HG03280 (cell line): ENCODE data around the gene CTPS2.
"Not testable (repeated sequence)": the region's sequence is repeated elsewhere in the genome, so short reads cannot be mapped to it uniquely, and the experiment has no call there.

Source experiments
- ATAC-seq: cut with Tn5 transposase; IDR thresholded peaks from one replicate; pipeline ENCODE4 v1.9.1; 2021; ENCODE audit warnings: mild to moderate bottlenecking, moderate library complexity; ENCODE audit not compliant: unreplicated experiment

The CTPS2 gene

GRCh38 chrX:16659321-16659720 is 53.1 kb downstream of the CTPS2 start:
- ATAC-seq = no peak

GRCh38 chrX:16658284-16658683 is 54.2 kb downstream of the CTPS2 start:
- ATAC-seq = no peak

- no peak for ATAC-seq
These were observed 58.4 kb downstream of the CTPS2 start for GRCh38 chrX:16654093-16654492.

- ATAC-seq = no peak
These were observed 59.0 kb downstream of the CTPS2 start for GRCh38 chrX:16653424-16653823.

DNA sequence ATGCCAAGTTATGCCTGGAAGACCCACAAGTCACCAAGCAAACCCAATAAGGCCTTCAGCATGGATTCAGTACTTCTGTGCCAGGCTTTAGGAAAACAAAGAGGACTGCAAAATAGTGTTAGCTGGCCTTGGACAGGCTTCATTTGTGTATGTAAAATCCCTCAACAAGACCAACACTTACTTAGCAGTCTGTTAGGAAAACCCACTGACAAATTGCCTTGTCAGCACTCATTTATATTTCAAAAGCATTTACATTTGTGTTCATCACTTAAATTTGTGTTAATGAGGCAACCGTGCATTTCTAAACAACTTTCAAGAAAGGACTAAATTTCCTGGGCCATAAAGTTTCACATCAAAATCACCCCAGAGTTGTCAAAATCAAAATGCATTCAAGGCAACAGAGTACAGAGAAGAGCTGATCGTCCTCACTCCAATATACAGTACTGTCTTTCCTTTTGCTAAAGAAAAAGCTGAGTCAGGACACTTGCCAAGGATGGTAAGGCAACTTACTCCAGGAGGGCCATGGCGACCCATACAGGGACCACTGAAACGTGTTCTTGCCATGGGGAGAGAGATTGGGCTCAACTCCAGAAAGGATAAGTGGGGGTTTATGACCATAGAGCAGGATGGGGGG is 61.0 kb downstream of the CTPS2 start:
- no peak for ATAC-seq

DNA sequence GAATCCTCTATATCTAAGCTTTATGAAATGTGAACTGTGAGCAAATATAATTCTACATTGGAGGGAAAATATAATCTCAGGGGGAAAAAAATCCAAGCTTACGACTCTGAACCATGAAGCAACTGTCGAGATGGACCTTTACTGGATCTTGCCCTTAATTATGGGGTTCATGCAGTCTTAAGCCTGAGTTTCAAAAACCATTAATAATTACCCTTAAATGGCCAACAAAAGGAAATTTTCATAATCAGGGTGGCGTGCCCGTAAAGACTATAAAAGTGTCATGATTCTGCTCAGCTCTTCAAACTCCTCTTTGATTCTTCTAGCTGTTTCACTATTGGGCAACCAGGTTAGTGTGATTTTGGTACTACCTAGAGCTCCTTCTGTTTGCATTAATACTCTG is 62.6 kb downstream of the CTPS2 start, which contains the start of gene S100G:
TSS of gene S100G (plus strand) at position 301 of the 400 bp plus-strand sequence. CDS start 849 bp downstream, outside the sequence.
- no peak for ATAC-seq

DNA sequence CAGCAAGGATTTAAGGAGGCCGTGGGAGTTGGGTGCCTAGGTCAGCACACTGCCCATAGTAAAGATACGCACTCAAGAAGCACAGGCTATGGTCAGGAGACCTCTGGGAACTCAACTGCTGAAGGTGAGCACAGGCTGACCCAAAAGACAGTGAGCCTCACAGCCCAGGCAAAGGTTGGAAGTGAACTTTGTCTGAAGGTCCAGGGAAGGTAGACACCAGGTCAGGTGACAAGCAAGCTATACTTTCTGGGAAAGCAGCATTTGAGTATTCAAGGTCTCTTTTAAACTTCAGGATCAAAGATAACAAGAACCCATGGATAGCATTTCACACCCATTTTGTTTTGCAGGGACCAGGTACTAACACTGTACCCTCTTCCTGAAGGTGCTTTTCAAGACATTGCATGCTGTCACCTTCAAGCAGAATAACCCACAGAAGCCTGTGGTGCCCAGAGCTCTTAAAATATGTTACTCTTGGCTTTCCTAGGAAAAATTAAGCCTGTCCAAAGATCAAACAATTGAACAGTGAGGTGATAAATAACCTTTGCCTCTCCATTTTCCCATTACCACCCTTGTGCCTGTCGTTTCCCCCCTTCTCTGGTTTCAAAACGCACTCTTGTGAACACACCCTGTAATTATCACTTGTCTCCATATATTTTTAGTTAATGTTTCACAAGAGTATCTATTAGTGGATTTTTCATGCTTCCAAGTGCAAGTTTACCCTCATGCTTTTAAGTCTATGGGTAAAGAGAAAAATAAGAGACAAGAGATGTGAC is 65.9 kb downstream of the CTPS2 start:
- no peak for ATAC-seq

DNA sequence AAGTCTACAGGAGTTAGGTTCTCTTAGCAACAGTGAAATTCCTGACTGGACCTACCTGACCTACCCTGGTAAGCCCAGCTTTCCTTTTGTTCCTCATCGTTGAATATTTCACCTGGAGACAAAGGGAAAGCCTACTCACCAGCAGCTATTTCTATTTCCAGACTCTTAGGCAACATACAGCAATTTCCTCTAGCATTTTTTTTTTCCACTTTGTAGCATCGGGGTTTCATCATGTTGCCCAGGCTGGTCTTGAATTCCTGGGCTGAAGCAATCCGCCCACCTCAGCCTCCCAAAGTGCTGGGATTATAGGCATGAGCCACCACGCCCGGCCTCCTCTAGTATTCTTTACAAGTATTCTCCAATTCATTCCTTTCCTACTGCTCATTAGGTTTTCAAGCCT is 69.3 kb downstream of the CTPS2 start:
- ATAC-seq = no peak

DNA sequence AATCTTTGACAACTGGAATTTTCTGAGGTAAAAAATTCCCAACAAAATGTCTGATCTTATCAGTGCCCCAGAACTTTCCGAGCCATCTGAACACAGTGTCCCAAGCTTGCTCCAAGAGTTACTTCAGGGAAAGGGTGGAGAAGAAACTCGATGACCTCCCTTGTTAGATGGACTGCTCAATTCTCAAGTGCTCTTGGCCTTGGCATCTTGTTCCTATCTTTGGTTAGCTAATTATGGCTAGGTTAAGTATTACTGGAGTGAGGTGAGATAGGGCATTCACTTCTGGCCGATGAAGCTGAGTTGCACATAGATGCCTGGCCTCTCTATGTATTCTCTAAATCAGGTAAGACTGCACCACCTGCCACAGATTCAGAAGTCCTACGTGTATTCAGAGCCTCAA is 71.6 kb downstream of the CTPS2 start:
- no peak for ATAC-seq

GRCh38 chrX:16639966-16640365 is 72.5 kb downstream of the CTPS2 start:
- no peak for ATAC-seq

GRCh38 chrX:16638533-16638932 is 73.9 kb downstream of the CTPS2 start:
- ATAC-seq = no peak

DNA sequence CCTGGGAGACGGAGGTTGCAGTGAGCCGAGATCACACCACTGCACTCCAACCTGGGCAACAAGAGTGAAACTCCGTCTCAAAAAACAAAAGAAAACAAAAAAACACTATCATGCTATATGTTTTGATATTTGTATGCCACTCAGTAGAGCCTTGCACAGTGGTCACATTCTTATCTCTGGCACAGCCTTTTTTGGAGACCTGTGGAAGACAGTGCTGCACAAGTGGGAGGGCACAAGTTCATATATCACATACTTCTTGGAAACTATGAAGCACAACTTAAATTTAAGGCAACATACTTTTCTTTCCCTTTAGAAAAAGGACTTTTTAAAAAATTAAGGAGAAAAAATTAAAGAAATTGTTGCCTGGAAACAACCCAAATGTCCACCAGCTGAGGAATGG is 76.9 kb downstream of the CTPS2 start:
- no peak for ATAC-seq

GRCh38 chrX:16635040-16635439 is 77.4 kb downstream of the CTPS2 start:
- no peak for ATAC-seq

DNA sequence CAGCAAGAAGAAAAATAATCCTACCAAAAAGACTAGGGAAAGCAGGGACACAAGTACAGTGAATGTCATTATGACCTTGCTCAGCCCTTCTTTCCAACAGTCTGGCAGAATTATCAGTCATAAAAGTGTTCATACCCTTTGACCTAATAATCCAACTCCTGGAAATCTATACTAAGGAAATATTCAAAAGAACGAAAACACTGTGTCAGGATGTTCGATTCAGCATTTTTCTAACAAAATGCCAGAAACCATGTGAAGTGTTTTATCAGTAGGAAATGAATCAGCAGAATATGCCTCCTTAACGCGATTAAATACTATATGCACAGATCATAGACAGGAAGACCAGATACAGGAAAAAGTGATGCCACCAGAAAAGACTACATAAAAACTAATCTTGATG is 78.7 kb downstream of the CTPS2 start:
- ATAC-seq = no peak

DNA sequence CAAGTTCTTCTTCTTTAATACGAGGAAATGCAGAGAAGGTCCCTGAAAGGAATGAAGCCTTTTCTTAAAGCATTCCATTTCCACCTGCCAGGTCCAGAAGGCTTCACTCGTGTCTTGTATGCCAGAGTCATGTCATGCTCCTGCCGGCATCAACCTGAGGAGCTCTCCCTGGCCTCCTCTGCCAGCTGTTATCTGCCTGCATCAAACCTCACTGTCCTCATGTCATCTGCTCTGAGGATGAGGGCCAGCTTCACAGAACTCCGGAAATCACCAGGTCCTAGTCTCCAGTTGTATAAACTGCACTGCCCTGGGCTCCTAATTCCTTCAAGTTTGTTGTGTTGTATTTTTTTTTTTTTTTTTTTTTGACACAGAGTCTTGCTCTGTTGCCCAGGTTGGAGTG is 82.6 kb downstream of the CTPS2 start:
- no peak for ATAC-seq

DNA sequence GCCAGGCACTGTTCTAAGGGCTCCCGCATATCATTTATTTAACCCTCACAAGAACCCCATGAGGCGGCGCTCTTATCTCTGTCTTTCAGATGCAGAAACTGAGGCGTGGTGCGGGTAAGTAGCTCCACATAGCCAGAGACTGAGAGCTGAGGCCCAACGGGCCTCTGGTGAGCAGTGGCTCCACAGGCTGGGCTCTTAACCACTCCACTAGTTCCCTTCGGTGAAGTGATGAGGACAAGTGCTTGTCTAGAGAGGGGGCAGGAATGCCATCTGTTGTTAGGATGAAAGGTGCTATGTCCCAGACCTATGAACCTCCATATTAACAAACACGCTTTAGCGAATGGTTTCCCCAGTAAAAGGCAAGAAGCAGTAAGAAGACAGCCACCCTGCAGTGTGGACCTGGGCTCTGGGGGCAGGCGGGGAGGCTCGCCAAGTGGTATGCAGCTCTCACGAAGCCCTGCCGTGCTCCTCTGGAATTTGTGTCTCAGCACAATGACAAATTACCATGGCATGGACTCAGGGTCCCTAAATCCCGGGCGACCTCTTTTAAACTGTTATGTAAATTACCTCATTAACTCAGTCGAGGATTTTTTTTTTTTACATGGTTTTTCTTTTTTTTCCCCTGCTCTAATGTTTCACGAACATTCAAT is 83.4 kb downstream of the CTPS2 start:
- ATAC-seq = no peak

- ATAC-seq = not testable (repeated sequence)
These were observed 84.0 kb downstream of the CTPS2 start for GRCh38 chrX:16628511-16628910.

DNA sequence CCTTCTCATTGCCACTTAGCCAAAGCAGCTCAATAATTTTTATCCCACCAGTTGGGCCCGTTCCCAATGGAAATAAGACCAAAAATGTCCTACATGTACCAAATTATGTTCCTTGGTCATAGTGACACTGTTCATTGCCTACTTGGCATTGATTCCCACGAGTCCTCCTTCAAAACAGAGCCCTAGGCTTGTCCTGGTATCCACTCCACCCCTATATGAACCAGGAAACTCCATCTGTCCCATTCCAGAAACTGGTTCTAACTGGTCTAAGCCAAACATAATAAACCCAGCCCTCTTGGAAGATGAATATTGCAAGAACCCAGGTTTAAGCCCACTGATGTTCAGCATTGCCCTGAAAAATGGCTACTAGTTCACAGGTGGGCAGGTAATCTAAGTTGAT is 93.4 kb downstream of the CTPS2 start:
- no peak for ATAC-seq

- no peak for ATAC-seq
These were observed 94.0 kb downstream of the CTPS2 start for GRCh38 chrX:16618422-16618821.

DNA sequence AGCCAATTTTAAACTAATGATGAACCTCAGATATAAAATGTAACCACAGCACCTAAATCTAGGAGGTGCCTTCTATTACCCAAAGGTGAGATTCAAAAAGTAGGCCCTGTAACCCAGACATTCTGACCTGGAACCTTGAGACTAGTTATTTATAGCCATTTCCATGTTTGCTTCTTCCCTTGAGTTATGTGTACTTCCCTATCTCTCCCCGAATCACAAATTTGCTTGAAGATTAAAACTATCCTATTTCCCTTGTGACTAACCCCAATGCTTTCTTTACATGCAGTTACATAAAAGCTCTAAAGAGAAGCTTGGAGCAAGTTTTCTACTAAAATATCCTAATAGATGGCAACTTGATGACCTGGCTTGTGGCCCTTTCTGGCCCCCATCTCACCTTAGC is 95.1 kb downstream of the CTPS2 start:
- no peak for ATAC-seq

GRCh38 chrX:16612257-16612897 is 100.1 kb downstream of the CTPS2 start:
- ATAC-seq = no peak

DNA sequence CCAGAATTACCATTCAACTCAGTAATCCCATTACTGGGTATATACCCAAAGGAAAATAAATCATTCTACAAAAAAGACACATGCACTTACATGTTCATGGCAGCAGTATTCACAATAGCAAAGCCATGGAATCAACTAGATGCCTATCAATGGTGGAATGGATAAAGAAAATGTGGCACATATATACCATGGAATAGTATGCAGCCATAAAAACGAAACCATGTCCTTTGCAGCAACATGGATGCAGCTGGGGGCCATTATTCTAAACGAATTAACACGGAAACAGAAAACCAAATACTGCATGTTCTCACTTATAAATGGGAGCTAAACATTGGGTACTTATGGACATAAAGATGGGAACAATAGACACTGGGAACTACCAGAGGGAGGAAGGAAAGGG is 101.8 kb downstream of the CTPS2 start:
- not testable (repeated sequence) for ATAC-seq
